Brain microvascular endothelial cell (primary cell): Measurements from ENCODE around the gene HAUS3.

Experiments
- DNase-seq: peaks from one replicate; pipeline ENCODE4 v3.0.0-alpha.2; 2020
- H3K27ac ChIP-seq: fragments of 250-450 bp; sonication (Bioruptor Pico); 2 replicates; pipeline ENCODE4 v1.5.1; 2020; ENCODE audit warnings: mild to moderate bottlenecking, moderate library complexity
- H3K27me3 ChIP-seq: fragments of 250-450 bp; sonication (Bioruptor Pico); replicated peaks from 2 replicates; pipeline ENCODE4 v1.5.1; 2020; ENCODE audit warnings: mild to moderate bottlenecking
- H3K36me3 ChIP-seq: fragments of 250-450 bp; sonication (Bioruptor Pico); replicated peaks from 2 replicates; pipeline ENCODE4 v1.5.1; 2020; ENCODE audit warnings: mild to moderate bottlenecking
- H3K4me3 ChIP-seq: 2 replicates; pipeline ENCODE4 v1.5.1; 2011; ENCODE audit warnings: low read depth, mild to moderate bottlenecking, control low read depth, low read length, moderate library complexity
- CTCF ChIP-seq: IDR thresholded peaks from 2 replicates; pipeline ENCODE4 v1.5.1; 2011; ENCODE audit warnings: low read depth, mild to moderate bottlenecking, moderate library complexity, low read length, control low read depth, inconsistent platforms; ENCODE audit errors: missing control alignments
- in situ Hi-C: cut with HindIII; loops from 2 replicates; pipeline ENCODE4 v1.10.0; 2017; ENCODE audit warnings: low sequenced_read_pairs, low pct_ligation_motif_present

Gene HAUS3

GRCh38 chr4:2182994-2183393 is 58.9 kb downstream of the HAUS3 start:
- no peaks in the 10 kb centered on the region for H3K36me3 ChIP-seq
- no peak for DNase-seq
- no peaks in the 10 kb centered on the region for H3K27me3 ChIP-seq
- in situ Hi-C loops: no loop called here
- no peak overlapping the region for H3K4me3 ChIP-seq
- no peak for TF ChIP-seq CTCF
- H3K27ac ChIP-seq: no peak overlapping the region

- no peak for DNase-seq
- H3K4me3 ChIP-seq: no peak overlapping the region
- no peak for TF ChIP-seq CTCF
- H3K27me3 ChIP-seq: no peaks in the 10 kb centered on the region
- in situ Hi-C loops: no loop called here
- H3K27ac ChIP-seq: no peak overlapping the region
- H3K36me3 ChIP-seq: no peaks in the 10 kb centered on the region
These were observed 61.5 kb downstream of the HAUS3 start for GRCh38 chr4:2180410-2180809.

GRCh38 chr4:2179717-2180116 is 62.2 kb downstream of the HAUS3 start:
- H3K27me3 ChIP-seq: no peaks in the 10 kb centered on the region
- H3K27ac ChIP-seq: no peak overlapping the region
- no peak for DNase-seq
- no peak overlapping the region for H3K4me3 ChIP-seq
- no peaks in the 10 kb centered on the region for H3K36me3 ChIP-seq
- in situ Hi-C loops: no loop called here
- TF ChIP-seq CTCF: no peak

- Histone ChIP-seq H3K4me3 (no peak overlapping the region), H3K27me3 (no peaks in the 10 kb centered on the region), H3K27ac (no peak overlapping the region), H3K36me3 (no peaks in the 10 kb centered on the region)
- no peak for DNase-seq
- in situ Hi-C loops: no loop called here
- no peak for TF ChIP-seq CTCF
These were observed 62.9 kb downstream of the HAUS3 start for GRCh38 chr4:2178986-2179385.
